Stimulated activated CD8-positive, alpha-beta memory T cell treated with anti-CD3 and anti-CD28 coated beads, Interleukin-2, amount 100 ng/mL, for 48 hours (primary cell): ENCODE data around the gene ZCCHC17.
"Not testable (repeated sequence)": the region's sequence is repeated elsewhere in the genome, so short reads cannot be mapped to it uniquely, and the experiment has no call there.

Experiments
- DNase-seq, 2 donors: peaks; one replicate each; pipeline ENCODE4 v3.0.0-alpha.2; 2020; ENCODE audit warnings: low read depth in 2 of 2

Gene ZCCHC17

DNA sequence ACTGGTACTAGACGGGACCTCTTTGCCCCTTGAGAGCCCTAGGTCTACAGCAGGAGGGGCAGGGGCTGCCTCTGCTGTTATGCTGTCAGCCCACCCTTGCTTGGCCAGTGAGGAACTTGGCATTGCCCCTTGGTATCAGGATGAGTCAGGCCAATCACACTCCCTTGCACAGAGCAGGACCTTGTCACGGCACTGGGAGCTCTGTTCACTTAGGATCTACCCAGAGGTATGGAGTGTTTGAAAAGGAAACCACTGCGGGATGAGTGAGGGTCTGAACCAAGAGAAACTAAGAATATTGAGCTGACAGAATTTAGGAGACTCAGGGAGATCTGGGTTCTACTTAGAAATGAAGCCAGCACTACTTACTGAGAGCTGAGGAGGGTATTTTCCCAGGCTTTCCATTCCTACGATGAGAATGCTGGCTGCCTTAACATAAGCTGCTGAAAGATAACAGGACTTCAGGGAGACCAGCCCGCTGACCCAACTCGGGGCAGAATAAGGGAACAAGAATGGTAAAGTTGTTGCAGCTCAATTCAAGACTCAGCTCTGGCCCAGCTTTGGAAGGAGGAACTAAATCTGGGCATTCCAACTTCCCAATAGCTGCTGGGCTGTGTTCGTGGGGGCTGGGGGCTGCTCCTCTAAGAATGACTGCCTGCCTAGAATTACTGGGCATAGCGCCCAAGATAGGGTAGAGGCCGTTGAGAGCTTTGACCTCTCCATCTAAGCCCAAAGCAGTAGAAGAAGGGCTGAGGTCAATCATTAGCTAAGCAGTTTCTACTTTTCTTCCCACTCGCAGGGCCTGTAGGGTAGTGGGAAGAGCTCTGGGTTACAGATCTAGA lies 74.5 kb downstream of the ZCCHC17 start:
- DNase-seq = no peak

- DNase-seq = no peak
These were observed 75.2 kb downstream of the ZCCHC17 start for GRCh38 chr1:31372051-31372450.

GRCh38 chr1:31372751-31373055 lies 75.9 kb downstream of the ZCCHC17 start:
- DNase-seq = no peak

- peak in 1 of 2 donors; percentile 3 for DNase-seq
These were observed 76.4 kb downstream of the ZCCHC17 start, which contains the start of gene FABP3 for GRCh38 chr1:31373056-31373896. TSS of gene FABP3 (minus strand) at chr1:31373076. CDS start at chr1:31373014, 62 bp downstream.

DNA sequence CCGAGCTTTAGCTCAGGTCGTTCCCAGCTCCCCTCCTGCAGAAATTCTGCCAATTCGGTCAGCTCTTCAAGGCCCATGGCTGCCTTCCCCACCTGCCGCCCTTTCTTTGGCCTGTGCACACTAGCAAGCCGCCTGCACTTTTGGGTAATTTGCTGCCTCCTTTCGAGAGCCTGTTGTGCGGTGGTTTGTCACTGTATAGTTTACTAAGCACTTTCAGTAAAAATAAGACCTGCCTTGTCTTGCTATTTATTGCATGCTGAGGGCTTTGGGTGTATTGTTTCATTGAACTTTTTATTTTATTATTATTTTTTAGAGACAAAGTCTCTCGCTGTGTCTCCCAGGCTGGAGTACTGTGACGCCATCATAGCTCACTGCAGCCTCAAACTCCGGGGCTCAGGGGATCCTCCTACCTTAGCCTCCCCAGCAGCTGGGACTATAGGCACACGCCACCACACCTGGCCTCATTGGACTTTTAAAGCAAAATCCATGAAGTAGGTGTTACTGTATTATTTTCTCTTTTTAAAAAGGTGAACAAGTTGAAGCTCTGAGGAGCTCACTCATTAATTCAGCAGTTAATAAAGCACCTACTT lies 77.2 kb downstream of the ZCCHC17 start:
- DNase-seq = no peak

DNA sequence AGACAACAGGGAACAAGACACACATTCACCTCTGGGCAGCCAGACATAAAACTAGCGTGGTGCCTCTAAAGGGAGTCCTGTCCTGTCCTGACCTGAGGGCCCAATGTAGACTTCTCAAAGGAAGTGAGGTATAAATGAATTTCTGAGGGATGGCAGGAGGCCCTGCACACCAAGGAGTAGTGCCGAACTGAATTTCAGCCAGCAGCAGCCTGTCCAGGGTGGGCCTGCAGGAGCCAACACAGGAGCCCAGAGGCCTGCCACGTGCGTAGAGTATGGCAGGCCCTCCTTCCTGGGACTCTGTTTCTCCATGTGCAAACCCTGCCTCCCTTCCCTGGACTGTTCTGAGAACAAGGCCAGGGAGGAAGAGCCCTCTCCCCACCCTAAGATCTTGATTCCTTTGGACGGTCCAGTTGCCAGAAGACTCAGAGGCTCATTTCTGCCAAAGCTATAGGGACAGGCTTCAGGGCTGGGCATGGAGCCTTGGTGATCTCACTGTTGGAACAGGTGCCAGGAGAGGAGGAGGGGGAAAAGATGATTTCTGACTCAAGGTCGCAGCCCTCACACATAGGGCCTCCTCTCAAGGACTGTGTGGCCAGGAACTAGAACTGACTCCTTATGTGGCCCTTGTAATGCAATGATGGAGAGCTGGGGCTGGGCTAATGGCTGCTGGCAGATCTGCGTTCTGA lies 77.8 kb downstream of the ZCCHC17 start:
- no peak for DNase-seq

DNA sequence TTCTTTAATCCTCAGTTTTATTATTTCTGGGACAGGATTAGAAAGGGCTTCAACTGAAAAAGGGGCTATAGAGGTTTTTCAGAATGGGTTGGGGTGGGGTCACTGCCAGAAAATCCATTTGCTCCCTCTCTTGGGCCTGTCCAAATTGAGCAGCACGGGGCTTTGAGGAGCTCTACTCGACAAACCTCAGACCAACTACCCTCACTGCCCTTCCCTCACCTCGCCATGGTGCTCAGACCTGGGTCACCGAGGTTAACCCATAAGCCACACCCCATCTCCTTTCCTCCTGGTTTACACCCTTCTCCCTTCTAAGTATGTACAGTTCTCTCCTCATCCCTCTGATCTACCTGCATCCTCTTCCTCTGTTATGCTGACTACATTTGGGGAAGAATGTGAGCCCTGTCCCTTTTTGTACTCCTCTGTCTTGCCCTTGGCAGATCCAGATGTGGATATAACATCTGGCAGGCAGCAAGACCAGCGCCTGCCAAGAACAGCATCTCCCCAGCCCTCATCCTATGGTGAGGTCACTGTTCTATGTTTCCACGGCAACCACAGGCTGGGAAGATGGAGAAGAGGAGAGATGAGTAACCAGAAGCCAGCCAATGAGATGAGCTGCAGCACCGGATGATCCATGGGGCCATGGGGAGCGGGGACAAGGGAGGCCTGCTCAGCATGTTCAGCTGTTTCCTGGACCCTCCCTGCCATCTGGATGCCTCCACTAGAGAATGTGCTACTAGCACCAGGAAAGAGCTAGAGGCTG lies 79.7 kb downstream of the ZCCHC17 start:
- DNase-seq = no peak

DNA sequence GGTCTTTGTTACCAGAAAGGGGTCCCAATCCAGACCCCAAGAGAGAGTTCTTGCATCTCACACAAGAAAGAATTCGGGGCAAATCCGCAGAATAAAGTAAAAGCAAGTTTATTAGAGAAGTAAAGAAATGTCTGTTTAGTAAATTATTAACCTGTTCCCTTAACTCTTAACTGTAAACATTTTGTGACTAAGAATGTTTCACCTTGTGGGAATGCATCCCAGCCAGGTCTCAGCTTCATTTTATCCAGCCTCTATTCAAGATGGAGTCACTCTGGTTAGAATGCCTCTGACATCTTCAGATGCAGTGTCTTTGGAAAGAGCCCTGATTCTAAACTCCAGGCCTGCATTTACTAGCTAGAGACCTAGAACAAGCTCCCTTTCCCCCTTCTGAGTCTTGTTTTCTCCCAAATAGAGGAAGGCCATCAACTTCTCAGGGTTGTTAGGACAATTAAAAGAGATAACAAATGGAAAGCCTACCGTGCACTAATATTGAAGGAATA lies 80.6 kb downstream of the ZCCHC17 start:
- no peak for DNase-seq

- no peak for DNase-seq
These were observed 81.2 kb downstream of the ZCCHC17 start for GRCh38 chr1:31378001-31378400.

DNA sequence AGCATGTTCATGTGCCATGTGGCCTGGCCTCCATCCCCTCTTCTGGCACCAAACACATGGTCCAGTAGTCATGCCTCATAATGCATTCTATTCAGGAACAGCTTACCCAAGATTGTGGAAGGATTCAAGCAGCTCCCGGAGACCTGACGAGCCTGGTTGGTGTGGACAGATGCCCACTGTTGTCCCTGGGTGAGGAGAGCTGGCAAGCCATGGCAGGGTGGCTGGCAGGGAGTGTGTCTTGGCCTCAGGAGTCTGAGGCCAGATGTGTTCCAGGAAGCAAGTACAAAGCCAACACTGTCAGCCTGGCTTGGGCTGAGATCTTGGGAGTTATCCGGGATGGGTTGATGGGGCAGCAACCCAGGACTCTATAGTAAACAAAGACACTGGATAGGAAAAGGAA lies 83.3 kb downstream of the ZCCHC17 start:
- DNase-seq = no peak

DNA sequence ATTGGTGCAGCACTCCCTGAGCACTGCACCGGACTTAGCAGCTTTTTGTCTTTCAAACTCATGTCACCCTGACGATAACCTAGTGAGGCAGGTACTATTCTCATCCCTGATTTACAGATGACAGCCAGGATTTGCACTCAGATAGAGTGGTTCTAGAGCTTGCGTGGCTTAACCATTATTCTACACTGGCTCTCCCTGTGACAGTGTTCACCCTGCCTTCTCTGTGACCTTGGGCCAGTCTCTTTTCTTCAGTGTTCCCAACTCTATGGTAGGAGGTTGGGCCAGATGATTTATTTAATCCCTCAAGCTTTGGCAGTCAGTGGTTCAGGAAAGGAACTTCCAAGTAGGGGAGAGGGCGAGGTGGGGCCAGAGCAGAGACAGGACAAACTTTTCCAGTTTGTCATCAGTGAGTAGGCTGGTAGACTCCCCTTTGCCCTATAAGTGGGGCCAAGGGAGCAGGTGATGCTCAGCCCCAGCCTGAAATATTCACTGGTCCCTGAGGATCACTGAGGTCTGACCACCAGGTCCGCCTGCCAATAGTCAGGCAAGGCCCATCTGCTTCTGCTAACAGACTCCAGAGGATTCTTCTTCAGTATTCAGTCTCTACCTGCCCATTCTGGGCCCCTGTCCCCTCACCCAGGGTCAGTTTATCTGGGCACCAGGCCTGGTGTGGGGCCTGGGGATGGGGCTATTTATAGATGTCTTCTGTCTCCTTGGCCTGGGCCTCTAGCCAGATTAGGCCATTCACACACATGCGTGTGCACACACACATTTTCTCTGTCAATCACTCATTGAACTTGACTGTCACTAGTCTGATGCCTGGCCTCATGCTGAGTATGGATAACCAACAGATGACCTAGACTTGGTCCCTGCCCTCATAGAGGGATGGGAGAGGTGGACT lies 84.8 kb downstream of the ZCCHC17 start:
- no peak for DNase-seq

DNA sequence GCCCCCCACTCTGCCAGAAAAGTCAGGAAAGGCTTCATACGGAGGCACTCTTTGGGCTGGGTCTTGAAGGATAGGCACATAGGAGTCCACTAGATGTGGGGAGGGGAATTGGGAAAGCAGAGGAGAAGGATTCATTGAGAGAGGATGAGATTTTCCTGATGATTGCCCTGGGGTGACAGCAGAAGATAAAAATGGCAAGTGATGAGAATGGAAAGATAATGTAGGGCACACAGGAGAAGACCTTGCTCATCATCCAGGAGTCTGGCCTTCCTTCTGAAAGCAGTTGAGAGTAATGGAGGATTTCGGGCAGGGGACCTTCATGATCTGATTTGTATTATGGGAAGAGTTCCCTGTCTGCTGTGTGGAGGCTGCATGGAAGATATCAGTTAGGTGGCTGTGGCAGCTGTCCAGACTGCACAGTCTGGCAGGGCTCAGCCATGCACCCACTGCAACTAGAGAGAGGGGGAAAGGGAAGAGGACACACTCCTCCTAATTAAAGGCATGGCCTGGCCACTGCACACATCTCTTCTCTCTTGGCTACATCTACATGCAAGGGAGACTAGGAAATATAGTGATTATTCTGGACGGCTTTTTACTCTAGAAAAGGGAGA lies 85.7 kb downstream of the ZCCHC17 start:
- no peak for DNase-seq

DNA sequence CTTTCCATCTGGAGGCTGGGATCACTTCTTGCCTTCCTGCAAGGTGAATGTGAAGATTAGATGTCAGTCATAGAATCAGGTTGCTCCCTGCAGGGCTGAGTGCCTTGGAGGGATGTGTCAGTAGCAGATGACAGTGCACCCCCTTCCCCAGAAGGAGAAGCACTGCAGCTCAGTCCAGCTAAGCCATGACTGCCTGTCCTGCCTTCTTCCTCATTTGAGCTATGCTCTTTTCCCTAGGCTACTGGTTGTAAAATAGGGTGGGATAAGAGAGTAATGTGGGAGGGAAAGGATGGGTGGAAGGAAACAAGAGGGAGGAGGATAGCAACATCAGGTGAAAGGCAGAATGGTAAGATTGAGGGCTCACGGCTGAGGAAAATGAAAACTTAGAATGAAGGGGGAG lies 87.1 kb downstream of the ZCCHC17 start:
- no peak for DNase-seq

GRCh38 chr1:31386576-31387243 lies 89.9 kb downstream of the ZCCHC17 start:
- not testable (repeated sequence) for DNase-seq

DNA sequence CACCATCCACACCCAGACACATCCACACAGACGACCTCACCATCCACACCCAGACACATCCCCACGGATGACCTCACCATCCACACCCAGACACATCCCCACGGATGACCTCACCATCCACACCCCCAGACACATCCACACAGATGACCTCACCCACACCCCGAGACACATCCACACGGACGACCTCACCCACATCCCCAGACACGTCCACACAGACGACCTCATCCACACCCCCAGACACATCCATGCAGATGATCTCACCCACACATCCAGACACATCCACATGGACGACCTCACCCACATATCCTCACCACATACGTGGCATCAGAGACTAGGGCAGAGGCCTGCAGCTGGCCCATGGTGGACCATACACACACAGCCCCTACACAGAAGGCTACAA lies 90.8 kb downstream of the ZCCHC17 start:
- DNase-seq = no peak

DNA sequence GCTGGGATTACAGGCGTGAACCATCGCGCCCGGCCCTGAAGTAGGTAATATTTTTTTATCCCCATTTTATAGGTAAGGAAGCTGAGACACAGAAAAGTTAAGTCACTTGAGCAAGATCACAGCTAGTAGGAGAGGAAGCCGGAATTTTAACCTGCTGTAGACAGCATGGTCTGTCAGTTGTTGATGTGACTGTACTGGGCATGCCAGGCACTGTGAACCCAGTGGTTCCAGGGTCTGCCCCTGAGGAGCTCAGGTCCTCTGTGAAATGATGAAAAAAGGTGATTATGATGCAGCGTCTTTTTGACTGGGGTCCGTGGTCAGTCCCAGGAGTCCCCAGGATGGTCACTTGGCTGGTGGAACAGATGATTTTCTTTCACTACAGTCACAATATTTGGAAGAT lies 92.8 kb downstream of the ZCCHC17 start:
- DNase-seq = no peak

DNA sequence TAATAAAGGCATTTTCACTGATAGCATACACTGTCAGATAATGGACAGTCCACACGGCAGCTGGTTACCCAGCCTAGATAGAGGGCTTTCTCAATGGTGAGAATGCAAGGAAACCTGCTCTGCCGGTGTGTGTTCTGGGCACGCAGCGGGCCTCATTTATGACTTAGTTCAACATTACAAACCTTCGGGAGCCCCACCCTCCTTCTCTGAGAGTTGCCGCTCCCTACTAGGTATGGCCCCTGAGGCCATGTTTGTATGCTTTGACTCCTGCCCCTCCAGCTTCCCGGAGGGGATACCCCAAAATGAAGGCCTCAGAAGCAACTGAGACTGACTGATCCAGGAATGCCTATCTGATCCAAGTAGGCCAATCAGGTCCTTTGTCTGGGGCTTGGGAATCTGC lies 93.2 kb downstream of the ZCCHC17 start:
- no peak for DNase-seq

DNA sequence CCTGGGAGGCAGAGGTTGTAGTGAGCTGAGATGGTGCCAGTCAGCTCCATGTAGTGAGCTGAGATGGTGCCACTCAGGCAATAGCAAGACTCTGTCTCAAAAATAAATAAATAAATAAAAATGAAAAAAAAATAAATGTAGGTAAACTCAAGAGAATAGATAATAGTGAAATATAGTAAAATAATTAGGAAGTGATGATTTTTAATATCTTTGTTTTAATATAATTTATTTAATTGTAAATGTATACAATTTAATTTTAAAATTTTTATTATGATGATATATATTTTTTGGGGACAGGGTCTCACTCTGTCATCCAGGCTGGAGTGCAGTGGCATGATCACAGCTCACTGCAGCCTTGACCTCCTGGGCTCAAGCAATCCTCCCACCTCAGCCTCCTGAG lies 96.6 kb downstream of the ZCCHC17 start:
- no peak for DNase-seq

GRCh38 chr1:31394584-31395193 lies 97.9 kb downstream of the ZCCHC17 start:
- peak; percentile 65 to 78 for DNase-seq
